HuH-7 (cell line): ENCODE measurements around the gene RPS2.

Experiments
- DNase-seq: peaks from one replicate; pipeline ENCODE4 v3.0.0; 2011; ENCODE audit warnings: low spot score

The RPS2 gene

GRCh38 chr16:1918351-1919326, 46.0 kb downstream of the RPS2 start, which contains the start of gene HS3ST6:
Gene HS3ST6, minus strand, starts transcription at chr16:1918415. Its CDS starts 92 bp downstream, at chr16:1918323.
- peak; percentile 63 for DNase-seq

GRCh38 chr16:1917665-1918350, 46.8 kb downstream of the RPS2 start:
- no peak for DNase-seq

- no peak for DNase-seq
Measured at GRCh38 chr16:1917056-1917664, 47.5 kb downstream of the RPS2 start.

- no peak for DNase-seq
Measured at GRCh38 chr16:1916640-1916990, 48.0 kb downstream of the RPS2 start.

GRCh38 chr16:1915732-1916639, 48.6 kb downstream of the RPS2 start:
- no peak for DNase-seq

- DNase-seq, result no peak
Measured at GRCh38 chr16:1914988-1915387, 49.6 kb downstream of the RPS2 start.

GRCh38 chr16:1914084-1914608, 50.5 kb downstream of the RPS2 start:
- DNase-seq, result no peak

GRCh38 chr16:1913327-1914083, 51.1 kb downstream of the RPS2 start:
- no peak for DNase-seq

- DNase-seq, result no peak
Measured at GRCh38 chr16:1912215-1912543, 52.4 kb downstream of the RPS2 start.
